ENCODE data around the gene IMPACT. TPM values are rescaled to one million over a fixed set of nuclear protein-coding genes. Genes with fewer than 3 reads are reported as not detected.

IMPACT gene, protein sequence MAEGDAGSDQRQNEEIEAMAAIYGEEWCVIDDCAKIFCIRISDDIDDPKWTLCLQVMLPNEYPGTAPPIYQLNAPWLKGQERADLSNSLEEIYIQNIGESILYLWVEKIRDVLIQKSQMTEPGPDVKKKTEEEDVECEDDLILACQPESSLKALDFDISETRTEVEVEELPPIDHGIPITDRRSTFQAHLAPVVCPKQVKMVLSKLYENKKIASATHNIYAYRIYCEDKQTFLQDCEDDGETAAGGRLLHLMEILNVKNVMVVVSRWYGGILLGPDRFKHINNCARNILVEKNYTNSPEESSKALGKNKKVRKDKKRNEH
- polyA plus RNA-seq (ENCODE audit: insufficient read depth in 1 of 5, insufficient read length in 5 of 5, low replicate concordance in 1 of 5): 10 to 100 TPM; 44.4 to 61.3 (median 52.4) TPM
- long read RNA-seq, donor 1, transcript IMPACT-201 (11 exons, 3,792 nt): major isoform, 17 of 20 reads
- long read RNA-seq, donor 1, partial matches to known transcripts: 0 of 20 reads
- long read RNA-seq, donor 1, other reads (novel, unspliced or antisense): 0 of 20 reads
- long read RNA-seq, donor 2, partial matches to known transcripts: 0 of 5 reads
- long read RNA-seq, donor 2, other reads (novel, unspliced or antisense): 0 of 5 reads
- long read RNA-seq, donor 3, transcript IMPACT-201 (11 exons, 3,792 nt): major isoform, 13 of 26 reads
- long read RNA-seq, donor 3, partial matches to known transcripts: 12 of 26 reads
- long read RNA-seq, donor 3, other reads (novel, unspliced or antisense): 0 of 26 reads
- long read RNA-seq, donor 4, transcript IMPACT-201 (11 exons, 3,792 nt): major isoform, 9 of 9 reads
- long read RNA-seq, donor 4, partial matches to known transcripts: 0 of 9 reads
- long read RNA-seq, donor 4, other reads (novel, unspliced or antisense): 0 of 9 reads
- long read RNA-seq, donor 5, transcript IMPACT-201 (11 exons, 3,792 nt): major isoform, 20 of 21 reads
- long read RNA-seq, donor 5, partial matches to known transcripts: 0 of 21 reads
- long read RNA-seq, donor 5, other reads (novel, unspliced or antisense): 0 of 21 reads
- long read RNA-seq, donor 6, transcript IMPACT-201 (11 exons, 3,792 nt): major isoform, 15 of 16 reads
- long read RNA-seq, donor 6, partial matches to known transcripts: 0 of 16 reads
- long read RNA-seq, donor 6, other reads (novel, unspliced or antisense): 0 of 16 reads
- long read RNA-seq, donor 7, transcript IMPACT-201 (11 exons, 3,792 nt): major isoform, 6 of 6 reads
- long read RNA-seq, donor 7, partial matches to known transcripts: 0 of 6 reads
- long read RNA-seq, donor 7, other reads (novel, unspliced or antisense): 0 of 6 reads
- long read RNA-seq, donor 8, partial matches to known transcripts: 0 of 3 reads
- long read RNA-seq, donor 8, other reads (novel, unspliced or antisense): 0 of 3 reads

DNA sequence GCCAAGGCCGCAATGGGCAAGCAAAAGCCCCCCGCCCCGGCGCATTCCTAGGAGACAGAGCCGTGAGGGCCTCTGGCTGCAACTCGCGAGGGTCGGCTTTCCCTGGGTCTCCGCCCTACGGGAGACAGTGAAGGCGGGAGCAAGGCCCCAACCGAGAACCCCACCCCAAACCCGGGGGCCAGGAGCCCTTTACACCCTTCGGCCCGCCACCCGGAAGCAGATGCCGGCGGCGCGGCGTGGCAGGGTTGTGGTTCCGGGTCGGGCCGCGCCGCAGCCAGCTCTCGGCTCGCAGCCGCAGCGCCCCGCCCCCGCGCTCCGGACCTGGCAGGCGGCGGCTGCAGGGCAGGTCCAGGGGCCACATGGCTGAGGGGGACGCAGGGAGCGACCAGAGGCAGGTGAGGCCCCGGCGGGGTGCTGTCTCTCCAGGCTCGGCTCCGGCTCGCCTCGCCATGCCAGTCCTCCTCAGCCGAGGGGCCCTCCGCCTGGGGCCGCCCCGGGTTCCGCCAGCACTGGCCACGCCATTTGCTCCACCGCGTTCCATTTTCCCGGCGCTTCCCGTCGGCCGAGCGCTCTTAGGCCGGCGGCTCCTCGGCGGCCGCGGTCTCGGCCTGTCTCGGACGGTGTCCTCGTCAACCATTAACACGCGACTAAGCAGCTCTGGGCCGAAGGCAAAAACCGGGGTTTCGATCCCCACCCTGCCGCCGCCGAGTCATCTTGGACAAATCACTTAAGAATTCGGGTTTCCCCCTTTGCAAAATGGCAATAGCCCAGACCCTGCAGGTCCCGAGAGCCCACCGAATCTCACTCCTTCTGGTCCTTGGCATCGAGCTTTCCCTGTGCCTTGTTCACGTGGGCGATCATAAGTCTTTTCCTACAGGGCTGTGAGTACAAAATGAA lies at the start of gene IMPACT:
Gene IMPACT, plus strand, starts transcription at position 273 of the 897 bp plus-strand sequence. Its CDS starts 87 bp downstream, at position 360.
- peak; percentile 83 to 84 for DNase-seq

DNA sequence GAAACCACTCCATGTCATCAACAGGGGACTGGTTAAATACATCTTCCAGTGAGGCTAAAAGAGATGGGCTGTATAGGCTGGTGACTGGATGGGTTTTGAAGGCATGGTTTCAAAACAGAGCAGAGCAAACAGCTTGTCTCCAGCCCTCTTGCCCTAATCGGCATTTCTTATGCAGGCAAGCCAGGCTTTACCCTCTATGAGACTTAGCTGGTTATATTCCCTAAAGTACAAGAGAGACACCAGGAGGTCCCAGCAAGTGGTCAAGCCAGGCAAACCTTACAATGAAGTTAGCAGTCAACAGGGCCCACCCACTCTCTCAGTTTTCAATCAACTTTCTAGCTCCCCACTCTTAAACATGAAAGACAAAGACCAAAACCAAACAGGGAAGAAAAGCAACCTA lies 47.9 kb upstream of the IMPACT start:
- no peak for DNase-seq

DNA sequence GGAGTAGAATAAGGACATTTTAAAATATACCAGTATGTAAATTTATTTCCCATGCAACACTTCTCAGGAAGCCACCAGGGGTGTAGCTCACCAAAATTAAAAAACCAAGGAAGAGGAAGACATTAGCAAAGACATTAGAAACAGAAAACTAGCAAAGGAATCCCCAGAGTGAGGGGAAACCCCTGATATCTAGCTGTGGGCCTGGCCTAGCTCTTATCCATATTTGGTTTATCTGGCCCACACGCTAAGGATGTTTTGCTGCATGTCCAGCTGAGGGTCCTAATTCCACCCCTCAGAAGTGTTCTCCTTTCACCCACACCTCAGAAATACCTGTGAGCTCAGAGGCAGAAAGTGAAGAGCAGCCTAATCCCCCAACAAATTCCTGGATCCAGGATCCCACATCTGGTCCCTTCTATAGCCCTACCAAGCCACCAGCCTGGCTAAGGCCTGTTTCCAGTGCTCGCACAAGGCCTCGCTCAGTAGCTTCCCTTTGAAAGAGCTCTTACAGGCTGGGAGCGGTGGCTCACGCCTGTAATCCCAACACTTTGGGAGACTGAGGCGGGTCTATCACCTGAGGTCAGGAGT lies 46.2 kb upstream of the IMPACT start:
- no peak for DNase-seq

DNA sequence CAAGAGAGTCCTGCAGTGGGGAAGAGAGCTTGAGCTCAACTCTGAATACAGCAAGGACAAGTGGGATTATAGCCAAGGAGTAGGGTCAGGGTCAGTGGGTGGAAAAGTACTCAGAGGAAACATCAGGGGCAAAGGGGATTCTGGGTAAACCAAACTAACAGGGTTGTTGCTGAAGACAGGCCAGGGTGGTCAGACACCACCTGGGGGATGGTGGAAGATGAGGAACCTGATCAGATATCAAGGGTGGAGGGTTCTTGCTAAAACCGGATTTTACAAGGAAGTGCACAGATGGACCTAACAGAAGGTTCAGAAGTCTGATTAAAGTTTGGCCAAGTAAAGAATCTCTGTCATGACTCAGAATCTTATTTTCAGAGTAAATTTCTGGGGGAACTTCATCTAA lies 45.3 kb upstream of the IMPACT start:
- no peak for DNase-seq

DNA sequence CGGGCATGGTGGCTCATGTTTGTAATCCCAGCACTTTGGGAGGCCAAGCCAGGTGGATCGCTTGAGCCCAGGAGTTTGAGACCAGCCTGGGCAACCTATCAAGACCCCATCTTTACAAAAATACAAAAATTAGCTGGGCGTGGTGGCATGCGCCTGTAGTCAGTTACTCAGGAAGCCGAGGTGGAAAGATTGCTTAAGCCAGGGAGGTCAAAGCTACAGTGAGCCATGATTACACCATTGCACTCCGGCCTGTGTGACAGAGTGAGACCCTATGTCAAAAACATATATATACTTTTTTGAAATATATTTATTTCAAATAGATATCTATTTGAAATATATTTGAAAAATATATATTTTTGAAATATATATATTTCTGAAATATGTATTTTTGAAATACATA lies 39.8 kb upstream of the IMPACT start:
- DNase-seq: no peak

DNA sequence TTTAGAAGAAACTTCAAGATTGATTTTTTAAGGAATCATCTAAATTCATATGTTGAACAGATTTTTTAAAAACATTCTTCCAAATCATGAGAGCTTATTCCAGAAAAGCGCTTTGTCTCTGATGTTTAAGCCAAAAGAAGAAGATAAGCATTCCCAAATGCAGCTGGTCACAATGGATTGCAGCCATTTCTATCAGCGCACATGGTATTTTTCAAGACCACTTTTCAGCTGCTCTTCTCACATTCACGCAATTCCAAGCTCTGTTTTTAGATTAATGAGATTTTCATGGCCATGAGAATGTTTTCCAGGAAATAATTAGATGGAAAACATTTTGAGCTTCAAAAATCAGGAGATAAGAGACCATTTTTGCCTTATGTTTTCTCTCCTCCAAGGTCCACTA lies 37.5 kb upstream of the IMPACT start:
- peak; percentile 84 to 88 for DNase-seq

DNA sequence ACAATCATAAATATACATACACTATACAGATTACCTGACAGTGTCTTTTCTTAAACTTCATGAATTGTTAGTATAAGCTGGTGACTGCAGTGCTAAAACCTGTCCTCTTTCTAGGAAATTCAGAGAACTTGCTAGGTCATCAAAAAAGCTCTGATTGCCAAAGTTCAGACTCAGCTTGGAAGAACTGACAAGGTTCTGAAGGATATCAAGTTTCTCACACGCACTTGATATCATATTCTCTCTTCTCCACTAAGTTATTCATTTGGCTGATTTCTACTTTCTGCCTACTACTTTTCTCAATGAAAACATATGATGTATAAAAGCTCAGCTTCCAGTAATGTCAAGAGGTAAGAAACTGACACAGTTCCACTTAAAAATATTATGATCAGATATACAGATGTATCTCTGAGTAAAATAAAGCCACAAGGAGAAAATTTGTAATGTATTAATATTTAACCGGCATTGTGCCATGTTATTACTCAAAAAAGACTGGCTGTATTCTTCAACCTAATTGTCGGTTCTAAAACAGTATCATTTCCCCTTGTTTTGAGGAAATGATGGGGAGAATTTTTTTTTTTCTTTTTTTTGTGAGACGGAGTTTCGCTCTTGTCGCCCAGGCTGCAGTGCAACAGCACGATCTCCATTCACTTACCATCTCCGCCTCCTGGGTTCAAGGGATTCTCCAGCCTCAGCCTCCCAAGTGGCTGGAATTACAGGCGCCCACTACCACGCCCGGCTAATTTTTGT lies 31.2 kb upstream of the IMPACT start:
- DNase-seq: no peak

DNA sequence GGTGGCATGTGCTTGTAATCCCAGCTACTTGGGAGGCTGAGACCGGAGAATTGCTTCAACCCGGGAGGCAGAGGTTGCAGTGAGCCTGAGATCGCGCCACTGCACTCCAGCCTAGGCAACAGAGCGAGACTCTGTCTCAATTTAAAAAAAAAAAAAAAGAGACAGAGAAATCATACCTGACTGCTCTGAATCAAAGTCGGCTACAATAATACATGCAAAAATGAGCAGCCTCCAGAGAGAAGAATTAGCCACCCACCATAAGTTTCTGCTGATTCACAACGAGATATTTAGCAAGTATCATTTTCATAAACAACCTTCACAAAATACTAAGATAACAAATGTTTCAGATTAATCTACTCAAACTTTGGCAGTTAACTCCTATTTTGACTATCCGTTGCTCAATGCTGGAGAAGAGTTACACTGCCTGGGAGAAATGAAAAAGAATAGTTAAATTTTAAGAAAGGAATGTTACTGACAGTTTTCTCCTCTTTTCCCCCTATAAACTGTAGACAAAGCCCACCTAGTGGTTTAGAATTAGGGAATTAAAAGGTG lies 30.3 kb upstream of the IMPACT start:
- no peak for DNase-seq

DNA sequence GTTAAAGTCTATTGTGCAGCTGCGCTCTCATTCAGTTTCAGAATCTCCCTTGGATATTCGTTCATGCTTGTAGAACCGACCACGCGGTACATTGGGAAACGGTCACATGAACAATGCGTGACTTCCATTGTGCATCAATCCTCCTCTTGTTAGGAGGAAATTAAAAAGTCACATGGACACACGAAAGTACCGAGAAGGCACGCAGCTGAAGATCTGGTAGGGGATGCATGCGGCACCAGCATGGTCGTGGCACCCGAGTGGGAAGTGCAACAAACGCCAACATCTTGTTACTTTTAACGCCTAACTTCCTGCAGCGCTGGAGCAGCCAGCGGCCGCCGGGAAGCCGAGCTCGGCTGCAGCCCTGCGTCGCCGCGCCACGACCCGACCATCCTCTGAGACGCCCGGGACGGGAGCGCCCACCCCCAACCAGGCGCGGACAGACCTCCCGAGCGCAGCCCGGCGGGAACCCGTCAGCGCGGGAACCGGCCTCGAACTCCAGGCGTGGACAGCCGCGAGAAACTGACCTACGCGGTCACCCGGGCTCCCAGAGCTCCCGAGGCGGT lies 29.3 kb upstream of the IMPACT start:
- peak; percentile 61 to 63 for DNase-seq

DNA sequence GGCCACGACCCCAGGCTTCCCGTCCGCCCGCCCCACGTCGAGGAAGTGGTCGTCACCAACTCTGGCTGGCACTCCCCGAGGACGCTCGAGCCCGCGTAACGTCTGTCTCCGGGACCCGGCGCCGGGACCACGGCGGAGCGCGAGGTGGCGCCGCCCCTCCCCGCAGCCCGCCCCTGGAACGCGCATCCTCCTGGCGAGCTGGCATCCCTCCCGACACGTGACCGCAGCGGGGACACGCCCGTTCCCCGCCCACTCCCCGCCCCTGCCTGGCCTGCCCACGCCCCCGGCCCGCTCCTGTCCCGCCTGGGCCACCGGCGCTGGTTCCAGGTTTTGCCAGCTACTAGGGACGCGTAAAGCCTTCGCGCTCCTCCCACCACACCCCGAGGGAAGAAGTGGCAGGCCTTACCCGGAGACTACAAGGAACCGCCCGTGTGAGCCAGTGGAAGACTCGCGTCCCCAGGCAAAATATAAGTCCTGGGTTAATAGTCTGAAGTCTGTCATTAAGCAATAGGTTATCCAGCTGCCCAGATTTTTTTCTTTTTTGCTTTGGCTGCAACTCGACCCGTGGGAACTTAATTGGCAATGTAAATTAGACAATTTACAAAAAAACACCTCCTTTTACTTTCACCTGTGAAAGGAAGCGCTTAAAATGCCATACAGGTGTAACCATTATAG lies 28.6 kb upstream of the IMPACT start, which contains the start of gene OSBPL1A:
Gene OSBPL1A, minus strand, starts transcription at position 131 of the 675 bp plus-strand sequence. CDS start 20,291 bp downstream, outside the sequence.
- peak; percentile 93 to 94 for DNase-seq

DNA sequence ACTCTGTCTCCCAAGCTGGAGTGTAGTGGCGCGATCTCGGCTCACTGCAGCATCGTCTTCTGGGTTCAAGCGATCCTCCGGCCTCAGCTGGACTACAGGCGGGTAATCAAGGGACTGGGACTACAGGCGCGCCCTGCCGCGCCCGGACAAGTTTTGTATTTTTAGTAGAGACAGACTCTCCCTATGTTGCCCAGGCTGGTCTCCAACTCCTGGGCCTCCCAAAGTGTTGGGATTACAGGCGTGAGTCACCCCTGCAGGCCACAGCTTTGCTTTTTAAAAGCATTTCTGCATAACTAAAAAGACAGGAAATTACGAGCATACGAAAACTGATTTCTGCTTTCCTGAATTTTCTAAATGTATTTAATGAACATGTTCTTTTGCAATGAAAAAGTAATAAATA lies 27.9 kb upstream of the IMPACT start:
- no peak for DNase-seq

DNA sequence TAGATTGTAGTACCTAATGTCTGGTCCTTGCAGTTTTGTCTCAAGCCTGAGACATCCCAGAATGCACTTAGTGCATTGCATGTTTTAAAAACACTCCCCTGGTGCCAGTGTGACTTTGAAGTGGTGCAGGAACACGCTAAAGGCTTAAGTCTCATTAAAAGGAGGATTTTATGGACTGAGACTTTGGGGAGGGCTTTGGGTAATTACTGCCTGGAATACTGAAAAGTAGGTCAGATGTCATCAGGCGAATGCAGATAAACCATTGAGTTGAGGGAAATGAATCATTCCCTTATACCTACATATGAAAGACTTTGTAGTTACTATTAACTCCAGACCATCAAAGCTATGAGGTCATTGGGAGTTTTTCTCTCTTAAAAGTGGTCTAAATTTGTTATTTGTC lies 25.9 kb upstream of the IMPACT start:
- no peak for DNase-seq

DNA sequence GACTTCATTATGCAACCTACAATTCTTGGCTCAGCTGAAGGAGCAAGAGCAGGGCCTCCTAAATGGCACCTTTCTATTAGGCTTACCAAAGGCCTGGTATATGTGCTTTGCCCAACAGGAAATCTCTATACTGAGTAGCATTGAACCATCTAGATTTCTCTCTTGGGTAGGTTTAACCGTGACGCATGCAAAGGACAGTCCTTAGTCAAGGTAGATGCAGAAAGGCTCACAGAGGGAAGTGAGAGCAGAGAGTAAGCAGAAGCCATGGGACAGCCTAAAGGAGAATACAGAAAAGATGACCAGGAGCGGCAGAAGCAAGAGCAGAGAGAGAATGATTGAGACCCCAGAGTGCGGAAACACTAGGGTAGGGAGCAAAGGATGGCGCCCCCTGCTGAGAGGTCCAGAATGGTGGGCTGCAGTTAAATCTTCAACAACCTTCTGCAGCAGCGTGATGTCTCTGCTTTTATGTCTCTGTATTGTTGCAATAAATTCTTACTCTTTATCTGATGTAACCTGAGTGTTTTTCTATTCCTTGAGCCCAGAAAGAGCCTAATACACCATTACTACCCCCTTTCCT lies 24.2 kb upstream of the IMPACT start:
- DNase-seq: no peak

DNA sequence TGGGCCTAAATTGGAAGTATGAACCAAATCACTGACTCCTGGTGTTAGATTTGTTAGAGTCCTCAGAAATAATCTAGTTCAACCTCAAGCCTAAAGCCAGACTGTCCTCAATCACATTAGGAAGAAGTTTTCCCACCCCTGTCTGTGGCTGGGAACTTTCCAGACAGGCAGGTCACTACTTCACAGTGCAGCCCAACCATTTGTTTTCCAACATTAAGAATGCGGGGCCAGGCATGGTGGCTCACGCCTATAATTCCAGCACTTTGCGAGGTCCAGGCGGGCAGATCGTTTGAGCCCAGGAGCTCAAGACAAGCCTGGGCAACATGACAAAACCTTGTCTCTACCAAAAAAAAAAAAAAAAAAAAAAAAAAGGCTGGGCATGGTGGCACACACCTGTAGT lies 23.4 kb upstream of the IMPACT start:
- DNase-seq: no peak

DNA sequence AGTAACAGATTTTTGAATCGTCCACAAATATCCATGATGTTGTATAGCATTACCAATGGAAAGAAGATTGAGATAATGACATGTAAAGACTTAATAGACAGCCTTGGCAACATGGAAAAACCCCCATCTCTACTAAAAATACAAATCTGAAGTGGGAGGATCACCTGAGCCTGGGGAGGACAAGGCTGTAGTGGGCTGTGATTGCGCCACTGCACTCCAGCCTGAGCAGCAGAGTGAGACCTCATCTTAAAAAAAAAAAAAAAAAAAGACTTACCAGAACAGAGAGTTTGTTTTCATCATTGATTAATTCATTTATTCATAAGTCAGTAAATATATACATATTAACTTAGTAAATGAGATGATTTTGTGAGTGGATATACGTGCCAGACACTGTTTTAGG lies 21.9 kb upstream of the IMPACT start:
- no peak for DNase-seq

DNA sequence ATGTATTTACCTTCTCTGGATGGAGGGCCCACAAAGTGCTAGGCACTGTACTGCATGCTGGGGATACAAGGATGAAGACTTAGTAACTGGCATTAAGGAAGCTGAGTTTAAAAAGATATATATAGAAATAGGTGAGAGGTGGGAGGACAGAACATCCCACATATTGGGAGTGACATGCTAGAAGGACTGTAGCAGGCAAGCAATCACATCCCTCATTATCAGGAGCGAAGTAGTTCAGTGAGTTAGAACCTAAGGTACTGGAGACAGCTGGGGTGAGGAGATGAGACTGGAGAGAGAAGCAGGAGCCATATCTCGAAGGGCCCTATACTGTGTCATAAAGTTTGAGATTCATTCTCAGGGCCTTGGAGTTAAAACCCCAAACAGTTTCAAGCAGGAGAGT lies 18.0 kb upstream of the IMPACT start:
- no peak for DNase-seq

DNA sequence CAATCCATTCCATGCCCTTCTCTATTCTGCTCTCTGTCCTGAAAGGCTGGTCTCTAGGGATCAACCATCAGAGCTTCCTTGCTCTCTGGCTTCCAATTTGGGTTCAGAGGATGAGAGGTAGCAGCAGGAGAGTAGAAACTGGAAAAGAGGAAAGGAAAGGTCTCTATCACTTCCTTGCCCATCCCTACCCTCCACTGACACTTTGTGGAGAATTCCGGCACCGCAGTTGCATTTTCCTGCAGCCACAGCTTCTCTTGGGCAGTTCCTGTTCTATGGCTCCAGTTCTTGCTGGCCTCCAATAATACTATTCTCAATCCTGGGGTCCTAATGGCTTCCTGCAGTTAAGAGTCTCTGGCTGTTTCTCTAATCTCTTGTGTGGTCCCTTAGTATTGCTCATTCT lies 13.3 kb upstream of the IMPACT start:
- DNase-seq: no peak

Measured in right lung (tissue), 10 donors.